OCI-LY7 (cell line): ENCODE measurements around the gene AP1S3. TPM values are rescaled to one million over a fixed set of nuclear protein-coding genes. Genes with fewer than 3 reads are reported as not detected.

Experiments used
- BruUV-seq: library from RNA; stranded (reverse); fragments of 400-500 nt; replicated peaks from 2 replicates; lab custom pipeline; 2021; lab: Mats Ljungman, UMichigan
- CTCF ChIA-PET: fragments of 300-600 bp; sonication (Branson Sonifier 250); formaldehyde crosslinking; loops from one replicate; lab custom pipeline; 2022; ENCODE audit warnings: antibody characterized with exemption; ENCODE audit not compliant: unreplicated experiment; lab: Charles Lee
- POLR2A ChIA-PET: fragments of 300-600 bp; sonication (Branson Sonifier 250); formaldehyde crosslinking; loops from one replicate; lab custom pipeline; 2022; ENCODE audit warnings: antibody characterized with exemption; lab: Charles Lee
- DNase-seq: peaks from one replicate; pipeline ENCODE4 v3.0.0-alpha.2; 2015; ENCODE audit warnings: low spot score
- H2AFZ ChIP-seq: fragments of 200-600 bp; sonication (generic), shearing (Covaris generic); 2 replicates; pipeline ENCODE4 v1.6.1; 2014; ENCODE audit warnings: mild to moderate bottlenecking, antibody characterized with exemption, low read length, moderate library complexity
- H3K27ac ChIP-seq: fragments of 200-600 bp; sonication (generic); 2 replicates; pipeline ENCODE4 v1.5.1; 2014; ENCODE audit warnings: mixed run types, low read depth, mild to moderate bottlenecking, moderate library complexity, low read length, inconsistent platforms; ENCODE audit not compliant: poor library complexity, severe bottlenecking
- H3K36me3 ChIP-seq: fragments of 200-600 bp; sonication (generic); 2 replicates; pipeline ENCODE4 v1.6.1; 2014; ENCODE audit warnings: mild to moderate bottlenecking, antibody characterized with exemption, low read length, moderate library complexity, mixed read lengths; ENCODE audit not compliant: insufficient read depth
- H3K4me1 ChIP-seq: fragments of 200-600 bp; sonication (generic); 2 replicates; pipeline ENCODE4 v1.5.1; 2014; ENCODE audit warnings: mild to moderate bottlenecking, low read length; ENCODE audit not compliant: insufficient read depth, poor library complexity, severe bottlenecking
- H3K4me2 ChIP-seq: fragments of 200-600 bp; sonication (generic); 2 replicates; pipeline ENCODE4 v1.6.1; 2014; ENCODE audit warnings: mild to moderate bottlenecking, low read length
- H3K4me3 ChIP-seq: fragments of 200-600 bp; sonication (generic); 2 replicates; pipeline ENCODE4 v1.5.1; 2014; ENCODE audit warnings: mild to moderate bottlenecking, low read depth, low read length; ENCODE audit not compliant: poor library complexity, severe bottlenecking
- H3K79me2 ChIP-seq: fragments of 200-600 bp; sonication (generic); 2 replicates; pipeline ENCODE4 v1.6.1; 2016; ENCODE audit warnings: low read depth, mild to moderate bottlenecking, low read length, moderate library complexity, mixed read lengths; ENCODE audit not compliant: insufficient read depth
- H3K9me2 ChIP-seq: fragments of 200-600 bp; sonication (generic); 2 replicates; pipeline ENCODE4 v1.6.1; 2016; ENCODE audit warnings: mild to moderate bottlenecking, low read length, mixed read lengths; ENCODE audit not compliant: insufficient read depth
- H3K9me3 ChIP-seq: fragments of 200-600 bp; sonication (generic); 2 replicates; pipeline ENCODE4 v1.6.1; 2014; ENCODE audit warnings: mild to moderate bottlenecking, mixed run types, low read length, mixed read lengths
- H4K20me1 ChIP-seq: fragments of 200-600 bp; sonication (generic); 2 replicates; pipeline ENCODE4 v1.6.1; 2014; ENCODE audit warnings: mild to moderate bottlenecking, antibody characterized with exemption, low read length, moderate library complexity, mixed read lengths; ENCODE audit not compliant: insufficient read depth
- CTCF ChIP-seq: fragments of 200-600 bp; sonication (generic); conservative IDR thresholded peaks from 2 replicates; pipeline ENCODE4 v1.5.1; 2014; ENCODE audit warnings: mild to moderate bottlenecking, antibody characterized with exemption, low read length, moderate library complexity, mixed read lengths
- EZH2phosphoT487 ChIP-seq: fragments of 200-600 bp; sonication (generic); IDR thresholded peaks from 2 replicates; pipeline ENCODE4 v1.6.1; 2018; ENCODE audit warnings: low read depth, borderline replicate concordance, mild to moderate bottlenecking, mixed run types, antibody characterized with exemption, low read length, moderate library complexity, mixed read lengths
- intact Hi-C: fragments of 100-400 bp; cut with micrococcal nuclease; formaldehyde crosslinking; loops from one replicate; pipeline ENCODE4 v1.10.0; 2022; ENCODE audit not compliant: unreplicated experiment
- total RNA-seq, 2 experiments: library from RNA; depleted of rRNA in 1 of 2; stranded (reverse); fragments of >200 nt in 1 of 2; shearing (Covaris generic) in 1 of 2; gene quantifications; 2 replicates each; pipeline ENCODE4 v1.2.3, GENCODE V29; 2014 to 2022

Gene AP1S3
- total RNA-seq, 2 experiments from 2014 or later = 11.2 to 32.1 TPM

GRCh38 chr2:223735659-223736244 lies 101.6 kb downstream of the AP1S3 start:
- no peak overlapping the region for H3K4me2 ChIP-seq
- H2AFZ ChIP-seq = no peak overlapping the region
- no peaks in the 10 kb centered on the region for H3K79me2 ChIP-seq
- POLR2A ChIA-PET = no interaction called here
- no peaks in the 10 kb centered on the region for H3K9me2 ChIP-seq
- intact Hi-C loops = no loop called here
- H3K4me3 ChIP-seq = no peak overlapping the region
- no peaks in the 10 kb centered on the region for H4K20me1 ChIP-seq
- H3K36me3 ChIP-seq = no peaks in the 10 kb centered on the region
- TF ChIP-seq EZH2phosphoT487 = no peak
- TF ChIP-seq CTCF = no peak
- no TSS peak for BruUV-seq
- DNase-seq = no peak
- H3K4me1 ChIP-seq = no peaks in the 10 kb centered on the region
- CTCF ChIA-PET = no interaction called here
- H3K27ac ChIP-seq = no peak overlapping the region
- H3K9me3 ChIP-seq = no peaks in the 10 kb centered on the region

GRCh38 chr2:223735035-223735640 lies 102.2 kb downstream of the AP1S3 start:
- H3K4me1 ChIP-seq = no peaks in the 10 kb centered on the region
- no peaks in the 10 kb centered on the region for H3K9me3 ChIP-seq
- H3K27ac ChIP-seq = no peak overlapping the region
- DNase-seq = no peak
- no peaks in the 10 kb centered on the region for H3K36me3 ChIP-seq
- H3K4me3 ChIP-seq = no peak overlapping the region
- H3K4me2 ChIP-seq = no peak overlapping the region
- no peaks in the 10 kb centered on the region for H3K9me2 ChIP-seq
- H4K20me1 ChIP-seq = no peaks in the 10 kb centered on the region
- no peak overlapping the region for H2AFZ ChIP-seq
- ChIA-PET CTCF (no interaction called here), POLR2A (interaction anchor here (1.4 kb wide), 1 partner anchor 10 kb away, joined by 5 read pairs; no protein-coding TSS in a partner anchor)
- TF ChIP-seq EZH2phosphoT487 = no peak
- TF ChIP-seq CTCF = no peak
- H3K79me2 ChIP-seq = no peaks in the 10 kb centered on the region
- BruUV-seq = no TSS peak
- intact Hi-C loops = no loop called here

DNA sequence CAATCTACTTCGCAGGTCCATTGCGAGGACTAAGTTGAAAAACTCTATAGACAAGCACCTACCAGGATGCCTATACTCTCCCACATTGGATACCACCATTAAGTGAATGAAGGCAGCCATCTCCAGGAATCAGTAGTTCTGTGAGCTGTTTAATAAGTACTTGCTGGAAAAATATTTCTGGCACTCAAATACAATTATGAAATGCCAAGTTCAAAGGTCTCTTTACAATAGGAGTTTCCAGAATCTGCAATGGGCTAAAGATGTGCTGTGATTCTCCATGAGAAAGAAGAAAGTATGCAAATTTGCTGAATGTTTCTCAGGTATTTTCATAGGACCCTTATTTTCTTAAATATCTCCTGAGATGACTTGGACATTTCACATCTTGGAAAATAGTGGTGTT lies 103.0 kb downstream of the AP1S3 start:
- no peaks in the 10 kb centered on the region for H3K9me2 ChIP-seq
- no peaks in the 10 kb centered on the region for H3K79me2 ChIP-seq
- no peak for DNase-seq
- no peak for TF ChIP-seq EZH2phosphoT487
- TF ChIP-seq CTCF = no peak
- H3K4me2 ChIP-seq = no peak overlapping the region
- H3K4me3 ChIP-seq = no peak overlapping the region
- no peak overlapping the region for H3K27ac ChIP-seq
- no peak overlapping the region for H2AFZ ChIP-seq
- no peaks in the 10 kb centered on the region for H3K4me1 ChIP-seq
- CTCF ChIA-PET = no interaction called here
- no peaks in the 10 kb centered on the region for H3K36me3 ChIP-seq
- no peaks in the 10 kb centered on the region for H4K20me1 ChIP-seq
- no peaks in the 10 kb centered on the region for H3K9me3 ChIP-seq
- no TSS peak for BruUV-seq
- POLR2A ChIA-PET = interaction anchor here (0.8 to 1.4 kb wide), 2 partner anchors 9 to 1238 kb away, joined by 3 to 5 read pairs; no protein-coding TSS in a partner anchor
- intact Hi-C loops = no loop called here
